ENCODE results near the gene EIF2S3. TPM values are rescaled to one million over a fixed set of nuclear protein-coding genes. Genes with fewer than 3 reads are reported as not detected.

EIF2S3 gene
- total and polyA plus RNA-seq, 2 of the 13 experiments (the other 11 are each of a cell fraction or from before 2014, with no cell fraction given): 61.0 to 183 TPM

DNA sequence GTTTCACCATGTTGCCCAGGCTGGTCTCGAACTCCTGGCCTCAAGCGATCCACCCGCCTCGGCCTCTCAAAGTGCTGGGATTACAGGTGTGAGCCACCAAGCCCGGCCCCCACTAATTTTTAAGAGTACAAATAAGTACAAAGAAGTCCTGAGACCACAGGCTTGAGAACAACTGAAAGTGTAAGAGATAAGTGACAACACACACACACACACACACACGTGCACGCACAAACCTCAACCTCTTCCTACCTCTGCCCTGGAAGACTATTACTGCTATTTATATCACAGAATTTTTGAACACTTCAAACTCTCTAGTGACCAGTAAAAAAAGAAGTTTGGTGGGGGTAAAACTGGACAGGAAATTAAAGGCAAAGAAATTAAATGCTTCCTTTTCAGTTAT is 35.3 kb upstream of the EIF2S3 start:
- no peak overlapping the region for H2AFZ ChIP-seq (ENCODE audit: low read length)
- no peaks in the 10 kb centered on the region for H4K20me1 ChIP-seq (ENCODE audit: insufficient read depth, low read length)
- H3K4me2 ChIP-seq (ENCODE audit: low read depth, low read length): no peak overlapping the region
- CTCF ChIA-PET (ENCODE audit: low intra/inter-chr PET ratio, low total read pairs): no interaction called here
- no peaks in the 10 kb centered on the region; a peak in 1 of 5 replicates for H3K27me3 ChIP-seq (ENCODE audit: control insufficient read depth in 1 of 2, insufficient read depth in 2 of 2, low read length in 2 of 2)
- POLR2A ChIA-PET: no interaction called here
- no peaks in the 10 kb centered on the region for H3K9me3 ChIP-seq (ENCODE audit: low read length)
- WGBS (ENCODE audit: low lambda C conversion rate): 96% methylated on average over 7 of the region's 7 CpGs
- no peak for DNase-seq (ENCODE audit: low spot score)
- FAIRE-seq: no peak
- no peak for TF ChIP-seq SP140L (CRISPR knock-in tag; IDR thresholded peaks at IDR 0.05; ENCODE audit: borderline replicate concordance)
- TF ChIP-seq ZNF713 (CRISPR knock-in tag; IDR thresholded peaks at IDR 0.05): no peak
- TF ChIP-seq ZC3H13 (CRISPR knock-in tag; IDR thresholded peaks at IDR 0.05): no peak
- no peak for TF ChIP-seq SMC3 (IDR thresholded peaks at IDR 0.05; ENCODE audit: low read length)
- TF ChIP-seq YEATS2 (CRISPR knock-in tag; IDR thresholded peaks at IDR 0.05; ENCODE audit: borderline replicate concordance): no peak
- TF ChIP-seq, protein P1, sequence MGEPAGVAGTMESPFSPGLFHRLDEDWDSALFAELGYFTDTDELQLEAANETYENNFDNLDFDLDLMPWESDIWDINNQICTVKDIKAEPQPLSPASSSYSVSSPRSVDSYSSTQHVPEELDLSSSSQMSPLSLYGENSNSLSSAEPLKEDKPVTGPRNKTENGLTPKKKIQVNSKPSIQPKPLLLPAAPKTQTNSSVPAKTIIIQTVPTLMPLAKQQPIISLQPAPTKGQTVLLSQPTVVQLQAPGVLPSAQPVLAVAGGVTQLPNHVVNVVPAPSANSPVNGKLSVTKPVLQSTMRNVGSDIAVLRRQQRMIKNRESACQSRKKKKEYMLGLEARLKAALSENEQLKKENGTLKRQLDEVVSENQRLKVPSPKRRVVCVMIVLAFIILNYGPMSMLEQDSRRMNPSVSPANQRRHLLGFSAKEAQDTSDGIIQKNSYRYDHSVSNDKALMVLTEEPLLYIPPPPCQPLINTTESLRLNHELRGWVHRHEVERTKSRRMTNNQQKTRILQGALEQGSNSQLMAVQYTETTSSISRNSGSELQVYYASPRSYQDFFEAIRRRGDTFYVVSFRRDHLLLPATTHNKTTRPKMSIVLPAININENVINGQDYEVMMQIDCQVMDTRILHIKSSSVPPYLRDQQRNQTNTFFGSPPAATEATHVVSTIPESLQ (CRISPR knock-in tag; conservative IDR thresholded peaks at IDR 0.05): no peak
- TF ChIP-seq, protein P2, sequence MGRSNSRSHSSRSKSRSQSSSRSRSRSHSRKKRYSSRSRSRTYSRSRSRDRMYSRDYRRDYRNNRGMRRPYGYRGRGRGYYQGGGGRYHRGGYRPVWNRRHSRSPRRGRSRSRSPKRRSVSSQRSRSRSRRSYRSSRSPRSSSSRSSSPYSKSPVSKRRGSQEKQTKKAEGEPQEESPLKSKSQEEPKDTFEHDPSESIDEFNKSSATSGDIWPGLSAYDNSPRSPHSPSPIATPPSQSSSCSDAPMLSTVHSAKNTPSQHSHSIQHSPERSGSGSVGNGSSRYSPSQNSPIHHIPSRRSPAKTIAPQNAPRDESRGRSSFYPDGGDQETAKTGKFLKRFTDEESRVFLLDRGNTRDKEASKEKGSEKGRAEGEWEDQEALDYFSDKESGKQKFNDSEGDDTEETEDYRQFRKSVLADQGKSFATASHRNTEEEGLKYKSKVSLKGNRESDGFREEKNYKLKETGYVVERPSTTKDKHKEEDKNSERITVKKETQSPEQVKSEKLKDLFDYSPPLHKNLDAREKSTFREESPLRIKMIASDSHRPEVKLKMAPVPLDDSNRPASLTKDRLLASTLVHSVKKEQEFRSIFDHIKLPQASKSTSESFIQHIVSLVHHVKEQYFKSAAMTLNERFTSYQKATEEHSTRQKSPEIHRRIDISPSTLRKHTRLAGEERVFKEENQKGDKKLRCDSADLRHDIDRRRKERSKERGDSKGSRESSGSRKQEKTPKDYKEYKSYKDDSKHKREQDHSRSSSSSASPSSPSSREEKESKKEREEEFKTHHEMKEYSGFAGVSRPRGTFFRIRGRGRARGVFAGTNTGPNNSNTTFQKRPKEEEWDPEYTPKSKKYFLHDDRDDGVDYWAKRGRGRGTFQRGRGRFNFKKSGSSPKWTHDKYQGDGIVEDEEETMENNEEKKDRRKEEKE (IDR thresholded peaks at IDR 0.05): no peak
- TF ChIP-seq TGIF2 (CRISPR knock-in tag; IDR thresholded peaks at IDR 0.05): no peak
- TF ChIP-seq, protein P3, sequence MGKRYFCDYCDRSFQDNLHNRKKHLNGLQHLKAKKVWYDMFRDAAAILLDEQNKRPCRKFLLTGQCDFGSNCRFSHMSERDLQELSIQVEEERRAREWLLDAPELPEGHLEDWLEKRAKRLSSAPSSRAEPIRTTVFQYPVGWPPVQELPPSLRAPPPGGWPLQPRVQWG (CRISPR knock-in tag; IDR thresholded peaks at IDR 0.05; ENCODE audit: borderline replicate concordance, low read depth): no peak
- no peak for TF ChIP-seq JDP2 (CRISPR knock-in tag; IDR thresholded peaks at IDR 0.05; ENCODE audit: borderline replicate concordance)
- no peak for TF ChIP-seq MIXL1 (CRISPR knock-in tag; IDR thresholded peaks at IDR 0.05)
- TF ChIP-seq SYNCRIP (IDR thresholded peaks at IDR 0.05; ENCODE audit: insufficient read depth, low read depth, low read length): no peak
- no peak for TF ChIP-seq JARID2 (CRISPR knock-in tag; IDR thresholded peaks at IDR 0.05; ENCODE audit: insufficient replicate concordance)
- no peak for TF ChIP-seq GPN1 (CRISPR knock-in tag; IDR thresholded peaks at IDR 0.05; ENCODE audit: borderline replicate concordance)
- TF ChIP-seq, protein P4, sequence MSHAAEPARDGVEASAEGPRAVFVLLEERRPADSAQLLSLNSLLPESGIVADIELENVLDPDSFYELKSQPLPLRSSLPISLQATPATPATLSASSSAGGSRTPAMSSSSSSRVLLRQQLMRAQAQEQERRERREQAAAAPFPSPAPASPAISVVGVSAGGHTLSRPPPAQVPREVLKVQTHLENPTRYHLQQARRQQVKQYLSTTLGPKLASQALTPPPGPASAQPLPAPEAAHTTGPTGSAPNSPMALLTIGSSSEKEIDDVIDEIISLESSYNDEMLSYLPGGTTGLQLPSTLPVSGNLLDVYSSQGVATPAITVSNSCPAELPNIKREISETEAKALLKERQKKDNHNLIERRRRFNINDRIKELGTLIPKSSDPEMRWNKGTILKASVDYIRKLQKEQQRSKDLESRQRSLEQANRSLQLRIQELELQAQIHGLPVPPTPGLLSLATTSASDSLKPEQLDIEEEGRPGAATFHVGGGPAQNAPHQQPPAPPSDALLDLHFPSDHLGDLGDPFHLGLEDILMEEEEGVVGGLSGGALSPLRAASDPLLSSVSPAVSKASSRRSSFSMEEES (CRISPR knock-in tag; IDR thresholded peaks at IDR 0.05): no peak
- TF ChIP-seq ZNF20 (CRISPR knock-in tag; IDR thresholded peaks at IDR 0.05): no peak
- TF ChIP-seq SETDB1 (CRISPR knock-in tag; IDR thresholded peaks at IDR 0.05; ENCODE audit: borderline replicate concordance): no peak
- TF ChIP-seq FOXJ3 (CRISPR knock-in tag; IDR thresholded peaks at IDR 0.05; ENCODE audit: borderline replicate concordance): no peak
- TF ChIP-seq ZMYM4 (CRISPR knock-in tag; IDR thresholded peaks at IDR 0.05): no peak
- H3K79me2 ChIP-seq (ENCODE audit: insufficient read depth, low read length): peaks cover 50% of the 10 kb centered on the region
- H3K4me3 ChIP-seq (replicated peaks in 1 of 3; ENCODE audit: insufficient read depth in 1 of 3, low read depth in 2 of 3, low read length in 3 of 3): no peak overlapping the region
- intact Hi-C loops (cut with micrococcal nuclease; ENCODE audit: unreplicated experiment) (no loop called here), in situ Hi-C loops (cut with HindIII; ENCODE audit: extremely low pct_ligation_motif_present, low pct_unique_long_range_greater_than_20kb) (no loop called here)
- BruUV-seq (replicated peaks): no TSS peak
- ATAC-seq: no peak
- peaks cover 18% of the 10 kb centered on the region for H3K4me1 ChIP-seq (ENCODE audit: insufficient read depth, low read length)
- H3K9ac ChIP-seq (ENCODE audit: insufficient read depth, low read depth, low read length): no peak overlapping the region
- H3K36me3 ChIP-seq (replicated peaks in 1 of 2; ENCODE audit: control insufficient read depth in 1 of 2, insufficient read depth in 2 of 2, low read length in 2 of 2): 0 out of 5 replicates have a peak, but pooled peaks cover 0 to 3% of the 10 kb centered on the region in 2 experiments
- H3K27ac ChIP-seq (ENCODE audit: extremely low read length, insufficient read depth, low read length): no peak overlapping the region
